Hepatocyte (in vitro differentiated cells): ENCODE data around the gene XG. TPM values are rescaled to one million over a fixed set of nuclear protein-coding genes. Genes with fewer than 3 reads are reported as not detected.

ENCODE experiments used
- DNase-seq: peaks from one replicate; pipeline ENCODE4 v3.0.0-alpha.2; 2016; ENCODE audit warnings: low spot score
- H2AFZ ChIP-seq: fragments of 200-600 bp; sonication (generic); 2 replicates; pipeline ENCODE4 v1.6.0; 2016; ENCODE audit warnings: antibody characterized with exemption, mild to moderate bottlenecking
- H3K27ac ChIP-seq: fragments of 200-600 bp; sonication (generic); 2 replicates; pipeline ENCODE4 v1.5.1; 2016; ENCODE audit warnings: mild to moderate bottlenecking
- H3K27me3 ChIP-seq: fragments of 200-600 bp; sonication (generic); 2 replicates; pipeline ENCODE4 v1.6.1; 2016
- H3K36me3 ChIP-seq: fragments of 200-600 bp; sonication (generic); replicated peaks from 2 replicates; pipeline ENCODE4 v1.5.1; 2016; ENCODE audit warnings: low read depth; ENCODE audit not compliant: insufficient read depth
- H3K4me1 ChIP-seq: fragments of 200-600 bp; sonication (generic); 2 replicates; pipeline ENCODE4 v1.5.1; 2016; ENCODE audit warnings: mild to moderate bottlenecking, moderate library complexity; ENCODE audit not compliant: insufficient read depth
- H3K4me2 ChIP-seq: fragments of 200-600 bp; sonication (generic); 2 replicates; pipeline ENCODE4 v1.6.0; 2016
- H3K4me3 ChIP-seq: fragments of 200-600 bp; sonication (generic); 2 replicates; pipeline ENCODE4 v1.5.1; 2016; ENCODE audit warnings: mild to moderate bottlenecking
- H3K79me2 ChIP-seq: fragments of 200-600 bp; sonication (generic); 2 replicates; pipeline ENCODE4 v1.6.0; 2017; ENCODE audit warnings: mild to moderate bottlenecking
- H3K9me2 ChIP-seq: fragments of 200-600 bp; sonication (generic); replicated peaks from 2 replicates; pipeline ENCODE4 v1.6.0; 2017; ENCODE audit warnings: mild to moderate bottlenecking; ENCODE audit not compliant: insufficient read depth
- H3K9me3 ChIP-seq: fragments of 200-600 bp; sonication (generic); 2 replicates; pipeline ENCODE4 v1.5.1; 2016; ENCODE audit warnings: low read depth, mild to moderate bottlenecking
- H4K20me1 ChIP-seq: fragments of 200-600 bp; sonication (generic); 2 replicates; pipeline ENCODE4 v1.6.0; 2016; ENCODE audit warnings: mild to moderate bottlenecking; ENCODE audit not compliant: insufficient read depth, poor library complexity, severe bottlenecking
- EZH2 ChIP-seq: fragments of 200-600 bp; sonication (generic); IDR thresholded peaks from 2 replicates; pipeline ENCODE4 v1.6.1; 2016; ENCODE audit warnings: antibody characterized with exemption, mild to moderate bottlenecking, borderline replicate concordance
- EZH2phosphoT487 ChIP-seq: fragments of 200-600 bp; sonication (generic); IDR thresholded peaks from one replicate; pipeline ENCODE4 v1.6.1; 2018; ENCODE audit warnings: antibody characterized with exemption, mild to moderate bottlenecking, low read depth, moderate library complexity; ENCODE audit not compliant: unreplicated experiment, severe bottlenecking
- WGBS: methylation state at CpG from one replicate; pipeline ENCODE4 v1.1.6; 2016; ENCODE audit warnings: low lambda C conversion rate; ENCODE audit errors: missing lambda C conversion rate; 5-methylcytosine and 5-hydroxymethylcytosine counted together
- polyA plus RNA-seq: library from polyadenylated mRNA; unstranded; fragments of >200 nt; fragmentation: Nextera tagmentation; extraction: Ambion mirVana; gene quantifications from 2 replicates; pipeline ENCODE4 v1.2.1, GENCODE V29; 2016
- total RNA-seq: library from RNA; depleted of rRNA; stranded (reverse); fragments of >200 nt; gene quantifications from 2 replicates; pipeline ENCODE4 v1.2.3, GENCODE V29; 2014
- TF ChIP-seq, protein P1 (sequence below): fragments of 200-600 bp; sonication (generic); IDR thresholded peaks from 2 replicates; pipeline ENCODE4 v1.5.1; 2016; ENCODE audit warnings: antibody characterized with exemption, mild to moderate bottlenecking; ENCODE audit not compliant: poor library complexity

XG gene
- total and polyA plus RNA-seq, 2 experiments from 2014 or later = 0.53 to 0.64 TPM

DNA sequence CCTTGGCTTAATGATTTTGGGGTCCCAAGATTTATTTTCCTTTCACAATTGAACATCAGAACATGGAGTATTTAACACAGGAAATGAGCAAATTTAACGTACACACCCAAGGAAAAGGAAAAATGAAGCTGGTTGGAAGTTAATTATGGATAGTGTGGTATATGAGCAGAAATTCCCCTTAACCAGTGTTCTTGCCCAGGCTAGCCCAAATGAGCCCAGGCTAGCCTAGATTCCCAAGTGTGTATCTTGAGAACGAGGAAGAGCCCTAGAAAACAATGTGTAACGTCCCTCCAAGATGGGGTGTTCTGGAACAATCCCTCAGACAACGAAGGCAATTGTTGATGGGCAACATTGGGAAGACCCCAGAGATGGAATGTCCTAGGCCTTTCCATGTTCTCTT lies 33.7 kb downstream of the XG start:
- H2AFZ ChIP-seq = no peak overlapping the region
- TF ChIP-seq EZH2 = no peak
- TF ChIP-seq EZH2phosphoT487 = no peak
- TF ChIP-seq, protein P1, sequence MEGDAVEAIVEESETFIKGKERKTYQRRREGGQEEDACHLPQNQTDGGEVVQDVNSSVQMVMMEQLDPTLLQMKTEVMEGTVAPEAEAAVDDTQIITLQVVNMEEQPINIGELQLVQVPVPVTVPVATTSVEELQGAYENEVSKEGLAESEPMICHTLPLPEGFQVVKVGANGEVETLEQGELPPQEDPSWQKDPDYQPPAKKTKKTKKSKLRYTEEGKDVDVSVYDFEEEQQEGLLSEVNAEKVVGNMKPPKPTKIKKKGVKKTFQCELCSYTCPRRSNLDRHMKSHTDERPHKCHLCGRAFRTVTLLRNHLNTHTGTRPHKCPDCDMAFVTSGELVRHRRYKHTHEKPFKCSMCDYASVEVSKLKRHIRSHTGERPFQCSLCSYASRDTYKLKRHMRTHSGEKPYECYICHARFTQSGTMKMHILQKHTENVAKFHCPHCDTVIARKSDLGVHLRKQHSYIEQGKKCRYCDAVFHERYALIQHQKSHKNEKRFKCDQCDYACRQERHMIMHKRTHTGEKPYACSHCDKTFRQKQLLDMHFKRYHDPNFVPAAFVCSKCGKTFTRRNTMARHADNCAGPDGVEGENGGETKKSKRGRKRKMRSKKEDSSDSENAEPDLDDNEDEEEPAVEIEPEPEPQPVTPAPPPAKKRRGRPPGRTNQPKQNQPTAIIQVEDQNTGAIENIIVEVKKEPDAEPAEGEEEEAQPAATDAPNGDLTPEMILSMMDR = no peak
- H3K36me3 ChIP-seq = no peaks in the 10 kb centered on the region
- WGBS = 90% methylated on average over 4 of the region's 4 CpGs
- no peak overlapping the region for H3K4me2 ChIP-seq
- DNase-seq = no peak
- no peaks in the 10 kb centered on the region for H3K27me3 ChIP-seq
- no peaks in the 10 kb centered on the region for H3K9me2 ChIP-seq
- H3K4me1 ChIP-seq = peaks cover 11% of the 10 kb centered on the region
- H3K79me2 ChIP-seq = no peaks in the 10 kb centered on the region
- H3K4me3 ChIP-seq = no peak overlapping the region
- no peaks in the 10 kb centered on the region for H4K20me1 ChIP-seq
- no peak overlapping the region for H3K27ac ChIP-seq
- H3K9me3 ChIP-seq = no peaks in the 10 kb centered on the region

- no peaks in the 10 kb centered on the region for H4K20me1 ChIP-seq
- H3K79me2 ChIP-seq = no peaks in the 10 kb centered on the region
- H3K27me3 ChIP-seq = no peaks in the 10 kb centered on the region
- no peak overlapping the region for H3K4me3 ChIP-seq
- H2AFZ ChIP-seq = no peak overlapping the region
- H3K9me2 ChIP-seq = no peaks in the 10 kb centered on the region
- 87% methylated on average over 4 of the region's 4 CpGs for WGBS
- TF ChIP-seq EZH2phosphoT487 = no peak
- TF ChIP-seq, protein P1 = no peak
- no peak for TF ChIP-seq EZH2
- H3K36me3 ChIP-seq = no peaks in the 10 kb centered on the region
- H3K27ac ChIP-seq = no peak overlapping the region
- DNase-seq = no peak
- no peaks in the 10 kb centered on the region for H3K4me1 ChIP-seq
- no peak overlapping the region for H3K4me2 ChIP-seq
- no peaks in the 10 kb centered on the region for H3K9me3 ChIP-seq
These were observed 37.1 kb downstream of the XG start for GRCh38 chrX:2788980-2789379.

GRCh38 chrX:2789569-2789968 lies 37.7 kb downstream of the XG start:
- WGBS = 97% methylated on average over 3 of the region's 3 CpGs

More at GRCh38 chrX:2789569-2789968, 37.7 kb downstream of the XG start:
- DNase-seq = no peak
- TF ChIP-seq EZH2phosphoT487 = no peak
- no peak for TF ChIP-seq EZH2
- TF ChIP-seq, protein P1 = no peak
- H3K4me3 ChIP-seq = no peak overlapping the region
- H4K20me1 ChIP-seq = no peaks in the 10 kb centered on the region
- H3K9me2 ChIP-seq = no peaks in the 10 kb centered on the region
- no peaks in the 10 kb centered on the region for H3K4me1 ChIP-seq
- H3K79me2 ChIP-seq = no peaks in the 10 kb centered on the region
- no peaks in the 10 kb centered on the region for H3K9me3 ChIP-seq
- no peaks in the 10 kb centered on the region for H3K27me3 ChIP-seq
- H3K36me3 ChIP-seq = no peaks in the 10 kb centered on the region
- no peak overlapping the region for H2AFZ ChIP-seq
- H3K4me2 ChIP-seq = no peak overlapping the region
- no peak overlapping the region for H3K27ac ChIP-seq
